Measurements from ENCODE around the gene MED13L.

Gene MED13L

DNA sequence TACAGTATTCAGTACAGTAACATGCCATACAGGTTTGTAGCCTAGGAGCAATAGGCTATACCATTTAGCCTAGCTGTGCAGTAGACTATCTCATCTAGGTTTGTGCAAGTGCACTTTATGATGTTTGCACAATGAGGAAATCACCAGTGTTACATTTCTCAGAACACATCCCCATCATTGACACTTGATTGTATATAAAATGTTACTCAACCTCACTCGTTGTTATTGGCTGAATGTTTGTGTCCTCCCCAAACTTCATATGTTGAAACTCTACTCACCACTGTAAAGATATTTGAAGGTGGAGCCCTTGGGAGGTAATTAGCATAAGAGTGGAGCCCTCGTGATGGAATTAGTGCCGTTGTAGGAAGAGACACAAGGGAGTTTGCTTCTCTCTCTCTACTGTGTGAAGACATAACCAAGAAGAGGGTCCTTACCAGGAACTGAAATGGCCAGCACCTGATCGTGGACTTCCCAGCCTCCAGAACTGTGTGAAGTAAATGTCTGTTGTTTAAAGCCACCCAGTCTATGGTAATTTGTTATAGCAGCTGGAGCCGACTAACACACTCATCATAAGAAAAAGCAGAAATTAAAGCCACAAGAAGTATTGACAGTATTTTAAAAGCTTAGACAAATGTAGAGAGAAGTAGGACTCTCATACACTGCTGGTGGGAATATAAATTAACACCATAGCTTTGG is 3.2 kb upstream of the MED13L start:
- no peak for DNase-seq (ENCODE audit: insufficient read length, low spot score)
- FAIRE-seq: no peak

DNA sequence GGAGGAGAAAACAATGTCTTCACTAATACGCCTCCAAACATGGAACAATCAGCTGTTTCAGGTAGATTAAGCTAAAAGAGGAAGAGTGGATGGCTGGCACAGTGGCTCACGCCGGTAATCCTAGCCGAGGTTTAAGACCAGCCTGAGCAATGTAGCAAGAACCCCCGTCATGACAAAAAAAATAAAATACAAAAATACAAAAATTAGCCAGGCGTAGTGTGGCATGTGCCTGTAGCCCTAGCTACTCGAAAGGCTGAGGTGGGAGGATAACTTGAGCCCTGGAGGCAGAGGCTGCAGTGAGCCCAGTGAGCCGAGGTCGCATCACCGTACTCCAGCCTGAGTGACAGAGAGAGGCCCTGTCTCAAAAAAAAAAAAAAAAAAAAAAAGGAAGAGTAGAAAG is 1.2 kb upstream of the MED13L start:
- FAIRE-seq (no peak), DNase-seq (ENCODE audit: insufficient read length, low spot score) (no peak)

DNA sequence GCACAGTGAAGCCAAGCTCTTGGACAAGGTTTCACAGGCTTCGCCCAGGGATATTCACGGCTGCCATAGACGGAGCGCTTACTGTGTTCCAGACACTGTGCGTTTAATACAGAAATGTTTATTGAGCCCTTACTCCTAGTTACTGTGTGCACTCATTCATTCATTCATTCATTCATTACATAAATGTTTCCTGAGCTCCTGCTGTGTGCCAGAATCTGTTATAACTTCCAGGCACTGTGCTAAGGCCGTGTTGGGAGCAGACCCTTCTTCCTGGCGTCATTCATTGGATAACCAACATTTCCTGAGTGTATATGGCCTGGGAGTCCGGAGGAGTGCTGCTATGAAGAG is 760 bp upstream of the MED13L start:
- no peak for DNase-seq (ENCODE audit: insufficient read length, low spot score)
- no peak for FAIRE-seq

DNA sequence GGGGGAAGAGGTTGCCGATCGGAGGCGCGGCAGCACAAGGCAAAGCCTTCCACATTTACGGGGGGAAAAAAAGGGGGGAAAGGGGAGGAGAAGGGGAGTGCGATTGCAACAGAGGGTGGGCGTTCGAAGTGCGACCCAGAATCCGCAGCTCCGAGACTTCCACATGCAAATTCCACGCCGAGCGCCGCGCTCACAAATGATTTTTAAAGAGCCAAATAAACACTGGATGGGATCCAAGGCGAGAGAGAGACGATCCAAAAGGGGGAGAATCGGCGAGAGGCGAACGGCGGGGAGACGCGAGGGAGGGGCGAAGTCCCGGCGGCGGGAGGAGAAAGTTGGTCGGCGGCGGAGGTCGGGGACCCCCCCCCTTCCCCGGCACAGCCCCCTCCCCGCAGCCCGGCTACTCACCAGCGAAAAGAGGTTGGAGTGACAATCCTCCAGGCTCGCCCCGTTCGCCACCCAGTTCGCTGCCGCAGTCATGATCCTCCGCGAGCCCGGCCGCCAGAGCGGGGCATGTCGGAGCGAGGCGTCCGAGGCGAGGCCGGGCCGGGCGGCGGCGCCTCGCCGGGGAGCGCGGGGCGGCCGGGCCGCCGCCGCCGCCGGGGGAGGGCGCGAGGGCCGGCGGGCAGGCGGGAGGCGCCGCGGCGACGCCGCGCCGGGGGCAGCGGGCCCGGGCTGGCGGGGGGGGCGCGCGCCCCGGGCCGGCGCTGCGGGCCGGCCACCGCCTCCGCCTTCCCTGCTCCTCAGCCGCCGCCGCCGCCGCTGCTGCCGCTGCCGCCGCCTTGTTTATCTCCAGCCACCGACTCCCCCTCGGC is 634 bp downstream of the MED13L start:
- no peak for FAIRE-seq
- peak; percentile 36 for DNase-seq (ENCODE audit: insufficient read length, low spot score)

DNA sequence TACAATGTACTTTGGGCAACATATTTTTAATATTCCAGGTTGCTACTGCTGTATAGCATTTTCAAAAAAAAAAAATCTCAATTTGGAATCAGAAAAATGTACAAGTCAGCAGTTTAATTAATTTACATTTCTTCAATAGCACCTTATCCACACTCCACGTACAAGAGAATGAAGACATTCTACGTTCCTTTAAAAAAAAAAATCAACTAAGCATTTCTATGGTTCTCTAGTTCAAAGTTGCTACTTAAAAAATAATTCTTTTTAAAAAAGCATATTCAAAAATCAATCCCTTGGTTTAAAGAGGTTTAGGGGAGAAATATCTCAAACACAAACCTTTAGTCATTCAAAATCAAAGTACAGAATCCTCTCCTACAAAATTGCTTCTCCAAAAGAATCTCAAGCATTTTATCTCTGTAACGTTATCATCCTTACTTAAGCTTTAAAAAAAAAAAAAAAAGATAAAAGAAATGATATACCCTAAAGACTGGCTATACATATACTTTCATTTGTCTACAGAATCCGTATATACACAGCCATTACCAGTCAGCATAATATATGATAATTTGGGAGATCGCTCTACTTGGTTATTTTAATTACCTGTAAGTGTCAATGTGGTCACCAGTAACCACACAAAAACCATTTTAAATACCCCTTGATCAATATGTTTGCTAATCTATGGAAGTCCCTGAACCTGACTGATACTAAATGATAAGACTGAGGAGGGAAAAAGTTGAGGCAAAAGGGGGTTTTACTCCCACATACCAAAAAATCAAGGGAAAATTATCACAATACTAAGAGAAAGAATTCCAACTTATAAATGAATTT is 2.7 kb downstream of the MED13L start:
- no peak for DNase-seq (ENCODE audit: insufficient read length, low spot score)
- FAIRE-seq: no peak

DNA sequence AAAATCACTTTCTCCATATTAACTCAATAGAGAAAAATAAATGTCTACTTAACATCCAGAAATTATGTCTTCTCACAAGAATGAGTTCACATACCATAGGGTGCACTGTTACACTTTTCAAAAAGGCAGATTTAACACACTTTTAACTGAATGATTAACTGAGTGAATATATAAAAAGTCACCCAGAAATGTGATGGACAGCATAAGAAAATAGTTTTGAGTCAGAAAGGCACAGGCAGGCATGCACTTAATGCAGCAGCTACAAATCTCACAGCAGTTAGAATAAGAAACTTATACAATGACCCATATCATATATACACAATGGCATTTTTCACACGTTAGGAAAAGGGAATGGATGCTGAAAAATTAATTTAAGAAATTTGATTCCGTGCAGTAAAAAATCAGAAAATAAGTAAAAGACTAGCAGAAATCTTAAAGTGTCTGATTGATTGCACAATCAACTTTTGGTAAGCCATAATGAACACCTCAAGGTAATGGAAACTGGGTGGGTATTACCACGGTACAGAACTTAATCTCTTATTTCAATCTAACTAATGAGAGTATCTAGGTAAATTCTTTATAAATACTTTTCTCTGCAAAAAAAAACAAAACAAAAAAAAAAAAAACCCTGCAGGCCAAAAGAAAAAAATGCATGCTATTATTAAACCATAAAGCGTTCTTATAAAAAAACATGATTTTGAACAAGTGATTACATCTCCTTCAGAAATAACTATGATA is 3.5 kb downstream of the MED13L start:
- DNase-seq (ENCODE audit: insufficient read length, low spot score) (no peak), FAIRE-seq (no peak)

DNA sequence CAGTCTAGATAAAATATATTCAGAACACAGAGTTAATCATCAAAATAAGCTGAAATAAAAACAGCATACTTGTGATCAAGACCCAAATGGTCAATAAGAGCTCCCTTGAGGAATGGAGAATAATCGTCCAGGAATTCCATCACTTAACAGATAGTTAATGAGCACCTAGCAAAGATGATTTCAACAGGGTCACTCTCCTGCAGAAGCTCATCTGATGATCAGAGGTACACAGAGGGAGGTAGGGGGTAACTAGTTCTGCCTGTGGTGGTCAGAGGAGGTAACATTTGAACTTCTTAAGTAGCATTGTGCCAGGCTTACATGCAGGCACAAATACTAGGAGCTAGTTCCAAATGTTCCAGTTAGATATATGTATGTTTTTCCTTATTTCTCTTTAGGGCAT is 9.5 kb downstream of the MED13L start:
- DNase-seq (ENCODE audit: insufficient read length, low spot score): no peak
- FAIRE-seq: no peak

DNA sequence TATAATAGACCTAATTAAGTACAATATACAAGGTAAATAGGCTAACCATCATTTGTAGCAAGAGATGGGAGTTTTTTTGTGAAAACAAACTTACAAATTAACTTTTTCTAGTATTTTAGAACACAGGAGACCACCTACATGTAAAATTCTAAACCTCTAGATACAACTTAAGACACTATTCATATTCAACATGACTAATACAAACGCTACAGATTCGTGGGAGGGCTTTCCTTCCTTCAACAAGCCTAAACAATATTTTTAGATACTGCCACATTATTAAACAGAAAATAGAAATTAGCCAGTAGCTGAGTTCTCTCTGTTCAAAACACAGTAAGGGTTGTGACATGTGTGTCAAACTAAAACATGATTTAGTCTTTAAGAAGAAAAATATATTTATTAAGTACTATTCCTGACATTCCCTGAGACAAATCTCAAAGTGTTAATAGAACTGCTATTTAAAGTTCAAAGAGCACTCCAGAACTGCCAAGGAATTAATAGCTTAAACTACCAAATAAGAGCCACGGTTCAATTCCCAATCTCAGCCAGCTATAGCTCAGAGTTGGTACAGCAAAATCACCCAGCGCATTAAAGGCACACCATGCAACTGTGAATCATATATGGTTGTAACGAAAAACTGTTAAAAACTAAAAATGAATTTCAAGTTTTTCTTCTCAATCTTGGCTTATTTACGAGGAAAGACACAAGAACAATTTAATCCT is 10.7 kb downstream of the MED13L start:
- no peak for DNase-seq (ENCODE audit: insufficient read length, low spot score)
- no peak for FAIRE-seq

DNA sequence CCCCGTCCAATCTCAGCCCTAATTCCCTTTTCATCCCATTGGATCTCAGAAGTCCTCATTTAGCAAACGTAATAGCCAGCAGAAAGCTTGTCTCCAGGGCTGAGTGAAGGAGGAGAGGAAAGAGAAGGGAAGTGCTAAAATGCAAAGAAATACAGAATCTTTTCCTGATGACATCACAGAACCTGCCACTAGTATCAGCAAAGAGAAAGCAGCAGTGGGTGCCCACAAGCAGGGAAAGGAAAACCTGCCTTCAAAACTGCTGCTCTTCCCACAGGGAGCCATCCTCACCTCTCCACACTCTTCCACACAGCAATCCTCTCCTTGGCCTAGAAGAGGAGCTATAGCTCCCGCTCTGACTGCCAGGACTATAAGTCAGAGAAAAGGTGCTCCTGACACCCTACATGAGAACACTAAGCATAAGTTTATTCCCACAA is 11.3 kb downstream of the MED13L start:
- DNase-seq (ENCODE audit: insufficient read length, low spot score): no peak
- no peak for FAIRE-seq

DNA sequence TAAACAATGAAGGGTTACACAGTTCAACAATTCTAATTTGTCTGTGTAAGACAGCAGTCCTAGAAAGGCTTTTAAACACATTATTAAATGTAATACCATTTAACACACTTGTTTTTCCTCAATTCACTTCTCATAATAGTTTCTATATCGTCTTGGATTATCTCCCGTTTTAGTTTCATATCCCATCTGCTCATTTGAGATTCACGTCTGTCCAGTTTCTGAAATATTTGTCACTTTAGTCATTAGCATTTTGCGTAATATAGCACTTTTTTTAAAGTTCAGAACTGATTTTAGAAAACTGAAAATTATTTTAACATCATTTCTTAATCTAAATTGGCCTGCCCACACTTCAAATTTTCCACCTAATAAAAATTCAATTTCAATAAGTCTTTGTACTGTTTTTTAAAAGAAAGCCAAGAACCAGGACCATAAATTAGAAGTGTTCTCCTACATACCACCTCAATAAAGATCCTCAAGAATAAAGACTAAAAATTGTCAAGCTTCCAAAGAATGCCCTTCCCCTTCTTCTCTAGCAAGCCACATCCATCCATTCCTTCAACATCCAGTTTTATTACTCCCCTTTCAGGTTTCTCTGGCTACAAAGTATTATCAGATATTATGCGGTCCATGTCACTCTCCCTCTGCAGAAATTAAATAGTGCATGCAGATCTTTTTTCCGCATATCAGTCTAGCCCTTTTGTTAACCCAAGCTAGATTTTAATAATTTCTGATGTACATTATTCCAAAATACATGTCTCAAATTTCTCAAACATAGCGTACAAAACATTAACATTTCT is 11.9 kb downstream of the MED13L start:
- no peak for FAIRE-seq
- DNase-seq (ENCODE audit: insufficient read length, low spot score): no peak

DNA sequence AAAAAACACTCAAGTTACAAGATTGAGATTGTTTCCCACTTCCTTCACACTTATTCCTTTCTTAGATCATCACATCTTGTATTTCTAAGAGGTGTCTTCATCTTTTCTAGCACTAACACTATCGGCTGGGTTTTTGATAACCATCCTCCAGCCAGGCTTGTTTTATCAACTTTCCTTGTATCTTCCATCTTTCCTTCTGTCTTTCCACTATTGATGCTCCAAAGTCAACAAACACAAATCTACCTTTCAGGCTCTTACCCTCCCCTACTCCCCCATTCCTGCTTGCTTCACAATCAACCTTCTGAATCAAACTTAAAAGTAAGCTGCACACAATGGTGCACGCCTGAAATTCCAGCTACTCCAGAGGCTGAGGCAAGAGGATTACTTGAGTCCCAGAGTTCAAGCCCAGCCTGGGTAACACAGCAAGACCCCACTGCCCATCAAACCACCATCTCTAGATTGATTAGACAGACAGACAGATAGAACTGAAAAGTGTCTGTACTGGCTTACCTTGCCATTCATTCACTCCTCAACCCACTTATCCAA is 12.9 kb downstream of the MED13L start:
- FAIRE-seq (no peak), DNase-seq (ENCODE audit: insufficient read length, low spot score) (no peak)

DNA sequence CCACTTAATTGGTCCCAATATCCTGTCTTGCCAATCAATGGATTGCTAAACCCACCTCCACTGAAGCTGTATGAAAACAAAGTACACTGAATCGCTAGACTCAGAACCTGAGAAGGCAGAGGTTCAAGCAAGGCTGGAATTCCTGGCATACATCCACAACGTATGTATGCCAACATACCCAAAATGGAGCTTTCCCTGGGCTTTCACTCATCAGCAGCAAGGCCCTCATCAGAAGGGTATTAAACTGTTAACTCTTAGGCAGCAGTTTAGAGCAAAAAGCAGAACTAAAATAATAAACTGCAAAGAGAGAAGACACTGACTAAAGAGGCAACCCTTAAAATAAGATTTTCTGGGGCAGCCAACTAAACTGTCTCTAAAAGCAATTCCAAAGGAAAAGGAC is 13.6 kb downstream of the MED13L start:
- no peak for DNase-seq (ENCODE audit: insufficient read length, low spot score)
- FAIRE-seq: no peak

DNA sequence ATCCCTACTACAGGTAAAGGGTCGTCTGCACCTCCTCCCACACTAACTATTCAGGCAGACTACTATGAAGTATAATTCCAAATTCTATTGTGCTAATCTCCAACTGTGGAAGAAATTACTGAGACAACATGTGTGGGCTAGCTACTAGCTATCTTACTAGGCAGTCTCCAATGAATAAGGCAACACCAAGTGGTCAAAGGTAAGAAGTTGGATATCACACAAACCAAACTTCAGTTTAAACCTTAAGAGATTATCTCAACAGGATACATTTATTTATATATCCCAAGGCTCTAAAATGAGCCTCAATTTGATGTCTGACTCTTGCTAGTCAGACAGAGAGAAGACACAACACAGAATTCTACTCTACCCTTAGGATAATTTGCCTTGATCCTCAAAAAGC is 14.1 kb downstream of the MED13L start:
- FAIRE-seq (no peak), DNase-seq (ENCODE audit: insufficient read length, low spot score) (no peak)

DNA sequence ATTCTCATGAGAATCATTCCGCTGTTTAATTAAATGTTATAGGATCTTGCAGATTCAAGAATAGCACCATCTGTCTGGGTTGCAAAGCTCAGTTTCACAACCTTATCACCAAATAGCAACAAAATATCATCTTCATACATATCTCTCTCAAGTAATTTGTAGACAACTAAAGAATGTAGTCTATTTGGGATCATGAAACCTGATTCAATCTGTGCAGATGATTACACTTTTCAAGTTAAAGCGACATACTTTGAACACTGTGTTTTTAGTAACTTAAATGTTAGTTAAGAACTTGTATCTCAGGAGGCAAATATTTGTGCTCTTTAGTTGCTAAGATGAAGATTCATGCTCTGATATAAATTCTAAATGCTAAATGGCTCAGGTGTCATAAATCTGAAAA is 14.8 kb downstream of the MED13L start:
- no peak for FAIRE-seq
- no peak for DNase-seq (ENCODE audit: insufficient read length, low spot score)

DNA sequence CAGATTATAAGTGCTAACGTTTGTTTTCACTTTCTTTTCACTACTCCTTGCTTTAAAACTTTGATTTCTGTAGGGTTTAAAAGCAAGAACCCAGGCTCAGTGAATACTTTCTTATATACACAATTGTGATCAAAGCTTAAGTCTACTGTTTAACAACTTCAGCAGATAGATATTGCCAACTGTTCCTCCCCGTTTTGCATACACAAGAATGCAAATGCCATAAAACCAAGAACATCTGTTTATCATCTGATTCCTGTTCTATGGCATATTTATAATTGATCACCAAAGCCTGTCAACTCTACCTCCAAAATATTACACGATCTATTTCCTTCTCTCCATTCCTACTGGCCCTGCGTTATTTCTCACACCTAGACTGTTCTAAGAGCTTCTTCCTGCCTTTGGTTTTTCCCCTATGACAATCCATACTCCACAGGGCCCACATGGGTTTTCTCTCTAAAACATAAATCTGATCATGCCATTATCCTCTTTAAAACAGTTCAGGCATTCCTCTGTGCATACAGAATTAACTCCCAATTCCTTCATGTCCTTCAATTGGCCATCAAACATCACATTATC is 15.9 kb downstream of the MED13L start:
- FAIRE-seq: no peak

DNA sequence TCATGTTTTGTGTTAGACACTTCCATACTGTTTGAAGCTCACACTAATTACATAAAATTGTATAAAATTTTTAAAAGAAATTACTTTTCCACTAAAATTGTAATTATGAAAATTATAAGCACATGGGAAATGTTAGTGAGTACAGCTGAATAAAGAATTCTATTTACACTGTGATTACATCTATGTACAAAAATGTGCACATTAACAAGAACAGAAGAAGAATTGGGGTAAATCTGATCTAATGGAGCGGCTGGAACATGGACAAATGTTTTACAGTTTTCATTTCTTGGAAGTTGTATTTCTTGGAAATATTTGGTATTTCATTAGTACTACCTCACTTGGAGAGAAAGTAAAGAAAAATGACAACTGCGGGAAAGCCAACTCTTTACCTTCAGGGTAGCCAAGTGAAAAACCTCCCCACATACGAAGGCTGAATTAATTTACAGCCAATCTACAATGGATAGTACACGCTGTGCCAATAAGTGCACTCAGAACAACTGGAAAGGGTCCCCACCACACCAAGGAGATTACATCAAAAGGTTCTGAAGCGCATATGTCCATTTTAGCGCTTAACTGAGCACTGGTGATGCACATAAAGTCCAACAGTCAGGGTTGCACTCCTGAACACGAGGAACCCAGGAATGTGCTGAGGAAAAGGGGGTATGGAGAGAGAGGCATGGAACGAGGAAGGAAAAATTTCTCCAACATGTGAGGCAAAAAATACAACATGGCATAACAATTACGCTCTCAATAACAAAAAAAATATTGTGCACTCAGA is 17.5 kb downstream of the MED13L start:
- DNase-seq (ENCODE audit: insufficient read length, low spot score): no peak
- no peak for FAIRE-seq

More for the DNA sequence above, 15.9 kb downstream of the MED13L start:
- no peak for DNase-seq (ENCODE audit: insufficient read length, low spot score)

DNA sequence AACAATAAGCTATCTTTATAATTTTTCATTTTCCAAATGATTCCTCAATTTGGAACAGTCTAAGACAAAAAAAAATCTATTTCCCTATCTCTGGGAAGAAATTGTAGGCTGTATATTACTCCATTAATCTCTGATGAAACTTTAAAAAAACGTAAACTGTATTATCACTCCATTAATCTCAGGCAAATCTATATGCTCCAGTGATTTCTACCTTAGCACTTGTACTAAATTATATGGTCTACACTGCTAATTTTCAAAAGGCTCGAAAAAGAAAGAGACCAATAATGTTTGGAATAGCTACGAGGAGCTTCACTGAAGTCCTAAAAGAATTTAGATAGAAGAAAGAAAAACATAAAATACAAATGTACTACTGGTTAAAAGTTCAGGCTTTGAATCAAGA is 19.7 kb downstream of the MED13L start:
- no peak for DNase-seq (ENCODE audit: insufficient read length, low spot score)
- FAIRE-seq: no peak

DNA sequence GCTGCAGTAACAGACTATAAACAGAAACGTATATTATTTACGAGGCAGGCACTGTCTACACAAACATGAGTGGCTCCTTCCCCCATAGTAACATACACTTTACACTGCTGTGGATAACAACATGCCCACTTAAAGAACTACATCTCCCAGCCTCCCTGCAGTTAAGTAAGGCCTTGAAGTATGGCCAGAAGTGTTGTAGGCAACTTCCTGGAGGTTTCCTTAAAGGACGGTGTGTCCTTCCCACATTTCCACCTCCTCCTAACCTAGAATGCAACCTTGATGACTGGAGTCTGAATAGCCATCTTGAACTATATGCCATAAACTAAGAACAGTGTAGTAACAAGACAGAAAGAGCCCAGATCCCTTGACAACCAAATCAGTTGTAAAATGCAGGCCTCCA is 20.3 kb downstream of the MED13L start:
- no peak for DNase-seq (ENCODE audit: insufficient read length, low spot score)
- no peak for FAIRE-seq
